NT2/D1 (cell line): ENCODE measurements around the gene CASQ2.

Source experiments
- SUZ12 ChIP-seq: IDR thresholded peaks from 2 replicates; pipeline ENCODE4 v1.6.1; 2011; ENCODE audit not compliant: insufficient read length, insufficient read depth; ENCODE audit errors: extremely low read depth
- YY1 ChIP-seq: IDR thresholded peaks from 2 replicates; pipeline ENCODE4 v1.6.1; 2011; ENCODE audit not compliant: insufficient read length, insufficient read depth
- ZNF274 ChIP-seq: IDR thresholded peaks from 2 replicates; pipeline ENCODE4 v1.6.1; 2011; ENCODE audit warnings: mild to moderate bottlenecking, low read depth, low read length

- TF ChIP-seq YY1: no peak
- no peak for TF ChIP-seq ZNF274
- no peak for TF ChIP-seq SUZ12
Measured at GRCh38 chr1:115753830-115754229, 14.7 kb downstream of the CASQ2 start.
